NCI-H460 (cell line): ENCODE measurements around the gene HCFC1. TPM values are rescaled to one million over a fixed set of nuclear protein-coding genes. Genes with fewer than 3 reads are reported as not detected.

Experiments used
- DNase-seq: peaks from one replicate; pipeline ENCODE4 v3.0.0-alpha.2; 2016; ENCODE audit warnings: low read depth; ENCODE audit errors: extremely low read depth
- polyA plus RNA-seq: library from polyadenylated mRNA; depleted of rRNA; stranded (reverse); fragments of >200 nt; gene quantifications from 2 replicates; pipeline ENCODE4 v1.2.3, GENCODE V29; 2014; cell fraction: nucleus; rRNA removed
- total RNA-seq: library from RNA; depleted of rRNA; stranded (reverse); fragments of >200 nt; shearing (Covaris generic); gene quantifications from 2 replicates; pipeline ENCODE4 v1.2.3, GENCODE V29; 2014; rRNA removed

Gene HCFC1
- 28.0 and 30.3 TPM in 2 replicates for total RNA-seq
- polyA plus RNA-seq = 29.6 and 30.7 TPM in 2 replicates

DNA sequence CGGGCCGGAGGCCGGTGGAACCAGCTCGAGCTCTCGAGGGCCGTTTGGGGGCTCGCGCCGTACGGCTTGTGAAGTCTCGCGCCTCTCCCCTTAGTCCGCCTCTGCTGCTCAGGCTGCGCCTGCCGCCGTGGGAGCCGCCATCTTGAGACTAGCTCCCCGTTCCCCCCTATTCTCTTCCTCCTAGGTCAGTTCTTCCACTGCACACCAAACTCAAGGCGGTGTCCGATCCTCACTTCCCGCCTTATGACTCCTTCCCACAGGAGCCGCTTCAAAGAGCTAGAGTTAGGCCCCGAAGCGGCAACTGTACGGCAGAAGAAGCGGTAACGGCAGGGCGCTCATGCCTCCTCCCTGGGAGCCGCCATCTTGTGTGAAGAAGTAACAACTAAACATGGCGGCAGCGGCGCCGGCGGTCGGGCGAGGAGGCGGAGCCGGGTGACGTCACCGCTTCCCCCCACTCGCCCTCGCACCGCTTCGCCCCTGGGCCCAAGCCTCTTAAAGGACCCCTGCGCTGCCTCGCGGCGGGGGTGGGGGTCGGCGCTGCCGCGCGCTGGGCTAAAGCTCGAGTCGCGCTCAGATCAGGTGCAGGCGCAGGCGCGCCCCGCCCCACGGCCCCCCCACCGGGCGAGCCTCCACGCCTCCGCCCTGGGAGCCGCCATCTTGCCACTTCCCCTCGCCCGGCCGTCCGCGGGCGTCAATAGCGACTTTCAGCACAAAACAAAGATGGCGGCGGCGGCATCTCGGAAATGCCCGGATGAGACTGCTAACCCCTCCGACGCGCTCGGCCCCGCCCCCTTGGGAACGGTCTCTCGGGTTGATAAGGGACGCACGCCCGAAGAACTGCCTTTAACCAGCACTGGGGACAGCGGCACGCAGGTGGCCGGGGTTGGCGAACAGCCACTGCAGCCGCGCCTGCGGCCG is at the start of gene HCFC1:
HCFC1 (minus strand) TSS at position 369 of the 918 bp plus-strand sequence. CDS start 978 bp downstream, outside the sequence.
- DNase-seq = peak; percentile 92

DNA sequence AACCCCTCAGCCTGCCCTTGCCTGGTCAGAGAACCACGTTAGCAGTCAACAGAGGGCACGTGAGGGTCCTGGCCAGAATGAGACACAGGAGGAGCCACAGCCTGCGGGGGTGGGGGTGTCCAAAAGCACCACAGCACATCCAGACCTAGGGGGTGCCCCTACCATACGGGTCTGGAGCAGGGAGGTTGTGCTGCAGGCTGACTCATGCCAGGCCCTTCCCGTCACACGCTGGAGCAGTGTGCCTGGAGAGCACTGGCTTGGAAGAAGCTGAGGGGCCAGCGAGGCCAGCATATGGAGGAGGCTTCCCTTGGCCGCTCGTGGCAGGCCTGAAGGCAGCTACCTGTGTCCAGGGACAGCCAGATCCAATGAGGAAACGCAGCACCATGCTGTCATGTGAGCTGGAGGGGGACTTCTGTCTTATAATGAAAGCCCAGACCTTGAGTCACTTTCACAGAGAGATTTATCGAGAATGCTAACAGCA is 49.6 kb upstream of the HCFC1 start:
- no peak for DNase-seq

DNA sequence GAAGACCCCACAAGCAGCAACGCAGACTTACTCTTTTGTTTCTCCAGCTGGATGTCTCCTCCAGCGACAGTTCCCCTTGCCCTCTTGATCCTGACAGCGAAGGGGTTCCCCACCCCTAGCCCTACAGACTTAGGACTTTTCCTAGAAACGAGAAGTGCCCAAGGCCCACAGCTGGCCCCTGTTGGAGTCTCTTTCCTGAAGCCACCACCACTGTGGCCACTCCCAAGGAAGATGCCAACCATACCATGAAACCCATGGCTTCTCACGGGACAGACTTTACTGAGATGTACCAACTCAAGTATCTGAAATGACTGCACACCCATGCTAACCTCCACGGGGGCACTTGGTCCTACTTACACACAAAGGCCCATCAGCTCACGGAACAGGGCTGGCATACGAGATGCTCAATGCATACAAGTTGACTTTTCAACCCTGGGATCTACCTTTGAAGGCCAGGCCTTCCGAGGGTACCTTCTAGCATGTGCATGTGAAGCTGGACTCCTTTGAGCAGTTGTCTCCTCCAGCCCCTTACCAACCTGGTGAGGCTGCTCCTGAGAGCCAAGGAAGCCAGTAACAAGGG is 49.0 kb upstream of the HCFC1 start:
- DNase-seq = no peak

DNA sequence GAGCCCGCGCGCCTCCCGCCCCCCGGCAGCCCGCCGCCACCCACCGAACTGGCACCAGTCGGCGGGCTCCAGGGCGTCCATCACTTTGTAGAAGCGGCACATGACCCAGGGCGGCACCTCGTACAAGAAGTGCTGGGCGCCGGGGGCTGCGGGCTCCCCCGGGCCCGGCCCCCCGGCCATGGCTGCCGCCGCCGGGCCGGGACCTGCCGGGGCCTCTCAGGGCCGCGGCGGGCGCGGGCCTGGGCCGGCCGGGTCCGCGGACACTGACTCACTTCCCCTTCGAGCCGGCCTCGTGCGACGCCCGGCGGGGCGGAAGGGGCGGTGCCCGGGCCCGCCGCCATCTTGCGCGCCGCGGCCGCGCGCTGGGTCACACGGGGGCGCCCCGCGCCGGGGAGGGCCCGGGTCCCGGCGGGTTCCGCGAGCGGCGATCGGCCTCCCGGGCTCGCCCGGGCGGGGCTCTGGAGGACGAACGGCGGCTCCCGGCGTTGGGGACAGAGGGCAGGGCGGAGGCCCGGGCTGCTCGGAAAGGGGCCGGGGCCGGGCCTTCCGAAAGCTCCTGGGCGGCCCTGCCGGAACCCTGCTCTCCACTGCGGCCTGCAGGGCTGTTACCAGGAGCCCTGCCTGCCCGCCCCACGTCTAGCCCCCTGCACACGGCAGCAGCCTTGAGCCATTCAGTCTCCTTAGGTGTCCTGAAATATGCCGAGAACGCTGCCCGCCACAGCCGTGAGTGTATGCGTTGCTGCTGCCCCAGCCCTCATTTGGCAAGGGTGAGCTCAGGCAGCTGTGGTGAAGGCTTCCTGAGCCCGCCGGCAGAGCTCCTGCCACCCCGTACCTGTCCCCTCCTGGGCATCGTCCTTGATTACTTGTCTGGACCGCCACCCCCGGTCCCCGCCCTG is 48.3 kb upstream of the HCFC1 start, which contains the start of gene IRAK1:
IRAK1 (minus strand) TSS at position 270 of the 896 bp plus-strand sequence; CDS start at position 180, 90 bp downstream.
- peak; percentile 71 for DNase-seq

DNA sequence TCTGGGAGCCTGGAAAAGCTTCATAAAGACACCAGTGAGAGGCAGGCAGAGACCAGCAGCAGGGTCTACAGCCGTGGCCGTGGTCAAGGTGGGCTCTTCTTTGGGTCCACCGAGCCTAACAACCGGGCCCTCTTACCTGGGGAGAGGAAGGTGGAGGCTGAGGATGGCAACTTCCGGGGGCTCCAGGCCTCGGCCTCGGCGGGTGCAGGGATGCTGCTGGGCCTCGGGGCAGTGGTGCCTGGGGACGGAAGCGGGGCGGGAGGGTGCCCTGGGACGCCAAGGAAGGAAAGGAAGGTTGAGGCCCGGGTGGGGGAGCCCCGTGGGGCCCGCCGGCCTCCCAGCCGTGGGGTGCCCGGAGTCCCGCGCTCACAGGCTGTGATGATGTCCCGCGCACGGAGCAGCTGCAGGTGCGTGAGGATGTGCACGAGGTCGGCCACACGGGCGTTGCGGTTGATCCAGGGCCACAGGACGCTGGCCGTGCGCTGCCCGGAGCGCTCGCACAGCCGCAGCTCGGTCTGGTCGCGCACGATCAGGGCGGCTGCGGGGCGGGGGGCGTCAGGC is 47.5 kb upstream of the HCFC1 start:
- DNase-seq = no peak

DNA sequence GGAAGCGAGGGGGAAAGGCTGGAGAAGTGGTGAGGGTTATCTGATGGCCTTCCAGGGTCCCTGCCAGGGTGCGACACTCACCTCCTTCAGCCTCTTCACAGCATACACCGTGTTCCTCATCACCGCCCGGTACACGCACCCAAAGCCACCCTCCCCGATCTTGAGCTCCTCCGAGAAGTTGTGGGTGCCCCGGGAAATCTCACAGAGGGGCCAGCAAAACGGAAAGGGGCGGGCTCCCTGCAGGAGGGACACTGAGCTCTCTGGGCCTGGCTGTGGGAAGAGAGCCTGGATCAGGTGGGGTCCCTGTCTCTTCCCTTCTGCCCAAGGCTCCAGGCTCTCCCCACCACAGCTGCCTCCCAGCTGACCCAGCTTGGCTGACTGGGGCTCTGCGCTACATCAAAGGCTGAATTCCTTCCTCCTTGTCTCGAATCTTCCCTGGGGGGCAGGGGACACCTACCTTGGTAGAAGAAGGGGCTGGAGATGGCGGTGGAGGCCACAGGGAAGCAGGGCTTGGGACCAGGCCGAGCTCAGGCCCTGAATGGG is 47.0 kb upstream of the HCFC1 start:
- DNase-seq = no peak

DNA sequence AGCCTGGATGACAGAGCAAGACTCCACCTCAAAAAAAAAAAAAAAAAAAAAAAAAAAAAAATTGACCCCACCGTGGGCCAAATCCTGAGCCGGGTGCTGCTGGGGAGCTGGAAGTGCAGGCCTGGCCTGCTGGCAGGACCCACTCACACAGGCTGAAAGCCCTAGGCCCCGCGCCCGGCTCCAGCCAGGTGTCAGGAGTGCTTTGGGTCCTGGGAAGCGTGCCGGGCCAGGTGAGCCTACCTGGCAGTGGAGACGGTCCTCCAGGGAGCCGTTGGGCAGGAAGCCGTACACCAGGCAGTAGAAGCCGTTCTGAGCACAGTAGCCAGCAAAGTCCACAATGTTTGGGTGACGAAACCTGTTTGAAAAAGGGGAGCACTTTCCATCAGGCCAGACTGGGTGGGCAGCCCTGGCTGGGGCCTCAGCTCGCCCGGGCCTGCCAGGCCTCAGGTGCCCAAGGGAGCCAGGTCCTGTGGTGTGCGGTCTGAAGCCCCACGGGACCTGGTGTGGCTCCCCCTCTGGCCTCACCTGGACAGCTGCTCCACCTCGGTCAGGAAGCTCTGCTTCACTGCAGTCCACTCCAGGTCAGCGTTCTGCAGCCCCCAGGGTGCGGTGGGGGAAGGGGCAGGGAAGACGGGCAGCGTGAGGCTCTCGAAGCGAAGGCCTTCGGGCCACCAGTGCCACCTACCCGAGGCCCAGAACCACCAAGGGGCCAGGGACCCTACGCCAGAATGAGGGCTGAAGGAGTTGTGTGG is 46.3 kb upstream of the HCFC1 start:
- no peak for DNase-seq

DNA sequence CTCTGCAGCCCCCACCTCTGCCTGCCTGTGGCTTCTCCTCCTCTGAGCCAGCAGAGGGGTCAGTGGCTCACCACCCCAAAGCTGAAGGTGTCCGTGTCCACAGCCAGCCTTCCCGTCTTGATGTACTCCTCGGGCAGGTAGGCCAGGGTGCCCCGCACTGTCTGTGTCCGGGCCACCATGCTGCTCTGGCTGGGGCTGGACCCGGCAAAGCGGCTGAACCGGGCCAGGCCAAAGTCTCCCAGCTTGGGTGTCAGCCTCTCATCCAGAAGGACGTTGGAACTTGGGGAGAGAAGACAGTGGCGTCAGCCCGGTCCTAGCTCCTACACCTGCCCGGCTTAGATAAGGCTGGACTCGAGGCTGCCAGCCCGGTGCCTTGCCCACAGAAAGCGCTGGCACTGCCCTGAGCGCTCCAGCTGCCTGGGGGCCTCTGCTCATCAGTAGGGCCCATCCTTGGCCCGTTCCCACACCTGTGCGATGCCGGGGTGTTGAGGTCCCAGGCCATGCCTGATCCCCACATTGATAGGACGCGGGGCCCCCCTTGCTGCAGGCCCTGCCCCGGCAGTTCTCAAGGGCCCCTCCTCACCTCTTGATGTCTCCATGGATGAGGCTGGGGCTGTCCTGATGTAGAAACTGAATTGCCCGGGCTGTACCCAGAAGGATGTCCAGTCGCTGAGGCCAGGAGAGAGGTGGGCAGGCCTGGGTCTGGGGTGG is 44.9 kb upstream of the HCFC1 start:
- no peak for DNase-seq

DNA sequence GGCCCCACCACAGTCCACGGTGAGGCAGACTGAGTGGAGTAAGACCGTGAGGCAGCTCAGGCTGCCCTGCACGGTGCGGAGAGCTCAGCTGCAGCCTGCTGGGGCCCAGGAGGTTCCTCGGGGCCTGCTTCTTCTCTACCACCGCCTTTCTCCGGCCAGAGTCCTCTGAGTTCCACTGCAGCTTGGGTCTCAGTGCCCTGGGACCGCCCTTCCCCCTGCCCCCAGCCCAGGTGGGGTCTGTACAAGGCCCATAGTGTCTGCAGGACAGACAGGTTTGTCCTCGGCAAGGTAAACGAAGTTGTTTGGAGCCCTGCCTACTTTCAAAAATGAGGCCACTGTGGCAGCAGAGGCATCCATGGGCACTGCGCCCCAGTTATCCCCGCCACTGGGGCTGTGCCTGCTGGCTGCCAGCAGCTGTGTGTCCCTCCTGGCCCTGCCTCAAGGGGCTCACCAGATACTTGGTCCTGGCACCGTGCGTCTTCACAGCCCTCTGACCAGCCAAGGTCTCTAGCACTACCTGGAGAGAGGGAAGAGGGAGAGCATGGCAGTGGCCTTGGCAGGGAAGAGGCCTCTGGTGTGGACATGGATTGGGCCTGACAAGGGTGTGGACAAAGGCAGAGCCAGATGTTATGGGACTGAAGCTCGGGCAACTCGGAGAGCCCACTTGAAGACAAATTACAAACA is 44.1 kb upstream of the HCFC1 start:
- no peak for DNase-seq

DNA sequence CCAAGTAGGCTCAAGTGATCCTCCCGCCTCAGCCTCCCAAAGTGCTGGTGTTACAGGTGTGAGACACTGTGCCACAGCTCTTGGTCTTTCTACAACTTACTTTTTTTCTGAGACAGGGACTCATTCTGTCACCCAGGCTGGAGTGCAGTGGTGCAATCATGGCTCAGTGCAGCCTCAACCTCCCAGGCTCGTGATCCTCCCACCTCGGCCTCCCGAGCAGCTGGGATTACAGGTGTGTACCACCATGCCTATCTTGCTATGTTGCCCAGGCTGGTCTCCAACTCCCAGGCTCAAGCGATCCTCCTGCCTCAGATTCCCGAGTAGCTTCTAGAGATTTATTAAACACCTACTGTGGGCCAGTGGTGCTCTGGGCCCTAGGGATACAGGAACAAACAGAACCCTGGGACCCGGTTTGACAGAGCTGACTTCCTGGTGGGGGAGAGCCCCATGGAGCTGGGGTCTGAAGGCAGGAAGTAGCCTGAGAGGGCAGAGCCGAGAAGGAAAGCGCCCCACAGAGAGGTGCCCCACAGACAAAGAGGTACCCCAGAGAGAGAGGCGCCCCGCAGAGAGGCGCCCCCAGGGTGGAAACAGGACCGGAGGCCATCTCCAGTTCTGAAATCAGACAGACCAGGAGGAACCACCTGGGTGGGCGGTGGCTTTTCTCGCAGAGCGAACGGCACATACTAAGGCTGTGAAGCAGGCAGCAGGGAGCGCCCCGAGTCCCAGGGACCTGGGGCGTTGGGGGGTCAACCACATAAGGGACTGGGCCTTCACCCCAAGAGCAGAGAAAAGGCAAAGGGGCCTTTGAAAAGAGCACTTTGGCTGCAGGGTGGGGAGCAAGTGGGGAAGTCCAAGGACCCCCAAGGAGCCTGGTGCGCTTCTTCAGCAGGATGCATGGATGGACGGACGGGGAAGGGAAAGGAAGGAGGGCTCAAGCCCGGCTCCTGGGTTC is 43.1 kb upstream of the HCFC1 start:
- no peak for DNase-seq

DNA sequence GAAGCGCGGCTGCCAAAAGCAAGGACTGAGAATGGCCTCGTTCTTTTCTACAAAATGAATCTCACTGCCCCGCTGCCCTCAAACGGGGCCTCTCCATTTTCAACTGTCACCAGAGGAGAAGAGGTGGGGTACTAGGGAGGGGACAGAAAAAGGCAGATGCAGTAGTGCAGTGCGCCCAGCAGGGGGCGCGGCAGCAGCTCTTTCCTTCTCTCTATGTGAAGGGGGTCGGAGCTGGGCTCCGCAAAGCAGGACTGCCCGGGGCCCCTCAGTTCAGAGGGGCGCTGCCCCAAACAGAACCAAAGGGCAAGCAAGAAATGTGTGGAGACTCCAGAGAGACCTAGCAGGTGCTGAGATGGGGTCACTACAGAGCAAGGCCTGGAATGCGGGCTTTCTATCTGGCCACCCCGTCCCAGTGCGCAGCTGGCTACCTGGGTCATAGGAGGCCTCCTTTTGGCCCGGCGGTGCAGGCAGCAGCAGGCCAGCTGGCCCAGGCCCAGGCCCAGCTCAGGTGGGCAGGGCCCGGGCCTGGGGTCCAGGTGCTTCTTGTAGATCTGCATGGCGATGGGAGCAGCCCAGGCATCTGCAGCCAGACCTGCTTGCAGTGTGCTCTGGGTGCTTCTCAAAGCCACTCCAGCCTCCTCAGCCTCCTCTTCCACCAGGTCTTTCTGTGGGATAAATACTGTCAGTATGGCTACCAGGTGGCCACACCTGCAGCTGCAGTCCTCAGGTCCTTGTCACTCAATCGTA is 42.2 kb upstream of the HCFC1 start:
- peak; percentile 40 for DNase-seq

DNA sequence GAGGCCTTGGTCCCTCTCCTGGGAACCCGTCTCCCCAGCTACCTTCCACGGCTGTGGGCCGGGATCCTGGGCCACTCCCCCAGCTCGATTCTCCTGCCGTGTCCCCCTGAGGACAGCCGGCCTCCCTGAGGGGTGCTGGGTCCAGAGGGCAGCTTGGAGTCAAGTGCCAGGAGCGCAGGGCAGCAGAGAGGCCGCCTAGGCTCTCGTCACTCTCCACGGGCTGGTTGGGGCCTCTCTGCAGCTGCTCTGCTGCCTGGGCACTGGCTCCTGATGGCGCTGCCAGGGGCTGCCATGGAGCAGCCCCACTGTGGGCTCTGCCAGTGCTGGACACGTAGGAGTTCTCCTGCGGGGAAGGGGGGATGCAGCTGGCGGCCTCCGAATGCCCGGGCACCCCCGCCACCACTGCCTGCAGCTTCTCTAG is 41.4 kb upstream of the HCFC1 start:
- DNase-seq = no peak

DNA sequence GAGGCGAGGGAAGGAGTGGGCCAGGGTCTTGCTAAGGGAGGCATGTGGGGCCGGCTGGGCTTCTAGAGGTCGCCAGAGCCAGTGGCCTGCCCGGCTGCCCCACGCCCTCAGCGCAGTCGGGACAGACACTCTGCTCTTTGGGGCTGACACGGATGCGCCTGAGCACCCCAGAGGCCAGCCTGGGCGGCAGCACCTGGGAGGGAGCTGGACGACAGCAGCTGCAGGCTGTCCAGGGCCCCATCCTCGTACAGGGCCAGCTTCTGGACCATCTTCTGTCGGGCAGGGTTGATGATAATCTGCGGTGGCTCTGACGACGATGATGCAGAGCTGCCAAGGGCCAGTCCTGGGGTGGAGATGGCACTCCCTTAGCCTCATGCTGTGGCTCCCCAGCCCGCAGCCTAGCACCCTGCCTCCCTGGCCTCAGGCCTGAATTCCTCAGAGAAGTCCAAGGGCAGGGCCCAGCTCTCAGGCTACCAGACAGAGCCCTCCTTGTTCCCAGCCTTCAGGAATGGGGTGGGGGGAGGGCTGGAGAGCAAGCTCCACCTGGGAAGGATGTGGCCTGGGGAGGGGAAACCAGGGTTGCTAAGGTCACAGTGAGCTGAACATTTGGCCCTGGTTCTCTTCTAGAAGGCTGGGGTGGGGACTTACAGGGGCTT is 40.8 kb upstream of the HCFC1 start:
- peak; percentile 63 for DNase-seq

DNA sequence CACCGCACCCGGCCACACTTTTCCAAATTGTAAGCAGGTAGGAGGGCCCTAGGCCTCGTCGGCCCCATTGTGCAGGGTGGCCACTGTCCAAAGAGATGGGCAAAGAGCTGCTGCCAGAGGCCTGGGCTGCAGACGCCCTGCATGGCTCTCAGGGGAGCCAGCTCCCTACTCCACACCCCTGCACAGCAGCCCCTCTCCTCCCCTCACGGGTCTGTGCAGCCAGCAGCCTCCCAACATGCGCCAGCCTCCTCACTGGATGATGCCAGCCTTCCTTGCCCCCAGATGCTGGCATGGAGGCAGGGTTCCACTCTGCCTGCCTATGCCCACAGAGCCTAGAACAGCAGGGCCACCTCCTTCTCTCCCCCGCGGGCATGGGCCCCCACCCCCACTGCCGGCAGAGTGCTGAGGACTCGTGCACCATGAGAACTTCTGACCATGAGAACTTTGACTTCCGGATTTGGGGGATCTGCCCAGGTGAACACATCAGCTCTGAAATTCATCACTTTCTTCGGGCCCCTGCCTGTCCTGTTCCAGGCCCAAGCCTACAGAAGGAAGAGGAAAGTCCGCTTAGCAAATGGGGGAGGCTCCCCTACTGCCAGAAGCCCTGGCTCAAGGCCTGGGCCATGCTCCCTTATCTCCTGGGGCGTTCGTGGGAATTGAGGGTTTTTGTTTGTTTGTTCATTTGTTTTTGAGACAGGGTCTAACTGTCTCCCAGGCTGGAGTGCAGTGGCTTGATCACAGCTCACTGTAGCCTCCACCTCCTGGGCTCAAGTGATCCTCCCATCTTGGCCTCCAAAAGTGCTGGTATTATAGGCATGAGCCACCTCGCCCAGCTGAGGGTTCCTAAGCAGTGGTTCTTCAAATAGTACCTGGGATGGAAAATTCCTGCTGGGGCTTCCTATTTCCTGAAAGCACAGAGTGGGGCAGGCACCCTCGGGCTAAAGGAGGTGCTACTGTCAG is 40.0 kb upstream of the HCFC1 start:
- DNase-seq = no peak
